Neural progenitor cell (in vitro differentiated cells): Measurements from ENCODE around the gene SLC38A1.

ENCODE experiments used
- CTCF ChIP-seq: fragments of 200-600 bp; sonication (generic); IDR thresholded peaks from 2 replicates; pipeline ENCODE4 v1.5.1; 2017; ENCODE audit warnings: antibody characterized with exemption, mild to moderate bottlenecking
- EZH2 ChIP-seq: fragments of 200-600 bp; sonication (generic); IDR thresholded peaks from 2 replicates; pipeline ENCODE4 v1.6.1; 2017; ENCODE audit warnings: antibody characterized with exemption, mild to moderate bottlenecking, moderate library complexity
- EZH2phosphoT487 ChIP-seq: fragments of 200-600 bp; sonication (generic); IDR thresholded peaks from 2 replicates; pipeline ENCODE4 v1.6.1; 2017; ENCODE audit warnings: antibody characterized with exemption

GRCh38 chr12:46164186-46164761, 104.6 kb downstream of the SLC38A1 start:
- TF ChIP-seq CTCF: no peak
- no peak for TF ChIP-seq EZH2
- no peak for TF ChIP-seq EZH2phosphoT487
